K562 (cell line): ENCODE results near the gene CCDC187. TPM values are rescaled to one million over a fixed set of nuclear protein-coding genes. Genes with fewer than 3 reads are reported as not detected.

Source experiments
- KLF6 ChIP-seq: fragments of 250-450 bp; sonication (Bioruptor Pico); IDR thresholded peaks from 2 replicates; pipeline ENCODE4 v1.4.0; 2020; ENCODE audit warnings: mild to moderate bottlenecking, moderate library complexity, borderline replicate concordance
- SMARCA5 ChIP-seq: fragments of 450-650 bp; IDR thresholded peaks from 2 replicates; pipeline ENCODE4 v1.6.1; 2016
- polyA plus RNA-seq, 8 experiments: library from polyadenylated mRNA; depleted of rRNA in 4 of 8; stranded (reverse) in 5 of 8; unstranded in 3 of 8; fragments of >200 nt; fragmentation: Nextera tagmentation in 2 of 8; fragmentation: Illumina TruSeq in 1 of 8; extraction: Ambion mirVana in 2 of 8; extraction: Trizol in 1 of 8; gene quantifications; 2 replicates each; pipeline versions ENCODE4 v1.2.1 to v1.2.3, GENCODE V29; 2011 to 2014; ENCODE audit warnings: inconsistent platforms in 1 of 8, missing spikeins in 1 of 8
- total RNA-seq, 7 experiments: library from RNA; depleted of rRNA in 6 of 7; stranded (reverse); fragments of >200 nt in 6 of 7; fragmentation: Illumina TruSeq in 2 of 7; extraction: Trizol in 2 of 7; gene quantifications; 2 replicates each; pipeline versions ENCODE4 v1.2.1 to v1.2.3, GENCODE V29; 2011 to 2021; ENCODE audit warnings: low replicate concordance in 1 of 7
- TF ChIP-seq, protein P1 (sequence below): fragments of 450-650 bp; IDR thresholded peaks from one replicate; pipeline ENCODE4 v1.6.1; 2018; ENCODE audit warnings: mild to moderate bottlenecking, moderate library complexity; ENCODE audit not compliant: partially characterized antibody
- TF ChIP-seq, protein P2 (sequence below), 2 experiments: fragments of 450-650 bp; IDR thresholded peaks; 2 replicates each; pipeline ENCODE4 v1.6.1; 2018; ENCODE audit warnings: mild to moderate bottlenecking in 2 of 2, low read depth in 1 of 2; ENCODE audit not compliant: partially characterized antibody in 2 of 2

Gene CCDC187
- total and polyA plus RNA-seq, 9 of the 15 experiments (the other 6 are each of a cell fraction or from before 2014, with no cell fraction given) = not detected

DNA sequence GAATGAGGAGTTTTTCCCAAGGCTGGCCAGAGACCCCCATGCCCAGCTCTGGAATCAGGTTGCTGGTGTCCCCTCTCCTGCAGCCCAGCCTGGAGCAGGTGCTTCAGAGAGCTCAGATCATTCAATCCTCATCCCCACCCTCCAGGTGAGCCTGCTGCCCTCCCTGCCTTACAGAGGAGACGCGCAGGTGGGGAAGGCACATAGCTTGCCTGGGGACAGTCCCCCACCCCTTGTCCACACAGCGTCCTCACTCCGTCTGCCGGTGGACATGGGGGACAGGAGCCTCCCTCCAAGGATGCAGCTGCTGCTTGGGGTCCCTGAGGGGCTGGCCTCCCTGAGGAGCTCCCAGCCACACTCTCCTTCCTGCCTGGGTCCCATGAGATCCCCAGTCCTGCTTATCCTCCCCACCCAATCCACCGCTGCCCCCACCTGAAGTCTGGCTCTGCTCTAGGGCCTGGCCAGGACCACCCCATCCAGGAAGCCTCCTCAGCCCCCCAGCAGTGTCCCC lies 41.2 kb downstream of the CCDC187 start (continued):
- TF ChIP-seq, protein P1, sequence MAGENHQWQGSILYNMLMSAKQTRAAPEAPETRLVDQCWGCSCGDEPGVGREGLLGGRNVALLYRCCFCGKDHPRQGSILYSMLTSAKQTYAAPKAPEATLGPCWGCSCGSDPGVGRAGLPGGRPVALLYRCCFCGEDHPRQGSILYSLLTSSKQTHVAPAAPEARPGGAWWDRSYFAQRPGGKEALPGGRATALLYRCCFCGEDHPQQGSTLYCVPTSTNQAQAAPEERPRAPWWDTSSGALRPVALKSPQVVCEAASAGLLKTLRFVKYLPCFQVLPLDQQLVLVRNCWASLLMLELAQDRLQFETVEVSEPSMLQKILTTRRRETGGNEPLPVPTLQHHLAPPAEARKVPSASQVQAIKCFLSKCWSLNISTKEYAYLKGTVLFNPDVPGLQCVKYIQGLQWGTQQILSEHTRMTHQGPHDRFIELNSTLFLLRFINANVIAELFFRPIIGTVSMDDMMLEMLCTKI = no peak
- TF ChIP-seq SMARCA5 (no peak), KLF6 (no peak)
- TF ChIP-seq, protein P2, sequence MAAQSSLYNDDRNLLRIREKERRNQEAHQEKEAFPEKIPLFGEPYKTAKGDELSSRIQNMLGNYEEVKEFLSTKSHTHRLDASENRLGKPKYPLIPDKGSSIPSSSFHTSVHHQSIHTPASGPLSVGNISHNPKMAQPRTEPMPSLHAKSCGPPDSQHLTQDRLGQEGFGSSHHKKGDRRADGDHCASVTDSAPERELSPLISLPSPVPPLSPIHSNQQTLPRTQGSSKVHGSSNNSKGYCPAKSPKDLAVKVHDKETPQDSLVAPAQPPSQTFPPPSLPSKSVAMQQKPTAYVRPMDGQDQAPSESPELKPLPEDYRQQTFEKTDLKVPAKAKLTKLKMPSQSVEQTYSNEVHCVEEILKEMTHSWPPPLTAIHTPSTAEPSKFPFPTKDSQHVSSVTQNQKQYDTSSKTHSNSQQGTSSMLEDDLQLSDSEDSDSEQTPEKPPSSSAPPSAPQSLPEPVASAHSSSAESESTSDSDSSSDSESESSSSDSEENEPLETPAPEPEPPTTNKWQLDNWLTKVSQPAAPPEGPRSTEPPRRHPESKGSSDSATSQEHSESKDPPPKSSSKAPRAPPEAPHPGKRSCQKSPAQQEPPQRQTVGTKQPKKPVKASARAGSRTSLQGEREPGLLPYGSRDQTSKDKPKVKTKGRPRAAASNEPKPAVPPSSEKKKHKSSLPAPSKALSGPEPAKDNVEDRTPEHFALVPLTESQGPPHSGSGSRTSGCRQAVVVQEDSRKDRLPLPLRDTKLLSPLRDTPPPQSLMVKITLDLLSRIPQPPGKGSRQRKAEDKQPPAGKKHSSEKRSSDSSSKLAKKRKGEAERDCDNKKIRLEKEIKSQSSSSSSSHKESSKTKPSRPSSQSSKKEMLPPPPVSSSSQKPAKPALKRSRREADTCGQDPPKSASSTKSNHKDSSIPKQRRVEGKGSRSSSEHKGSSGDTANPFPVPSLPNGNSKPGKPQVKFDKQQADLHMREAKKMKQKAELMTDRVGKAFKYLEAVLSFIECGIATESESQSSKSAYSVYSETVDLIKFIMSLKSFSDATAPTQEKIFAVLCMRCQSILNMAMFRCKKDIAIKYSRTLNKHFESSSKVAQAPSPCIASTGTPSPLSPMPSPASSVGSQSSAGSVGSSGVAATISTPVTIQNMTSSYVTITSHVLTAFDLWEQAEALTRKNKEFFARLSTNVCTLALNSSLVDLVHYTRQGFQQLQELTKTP (IDR thresholded peaks at IDR 0.05; ENCODE audit: low read depth in 1 of 2, partially characterized antibody in 2 of 2) = no peak
